Measurements from ENCODE around the gene MRPL34.

MRPL34 gene

DNA sequence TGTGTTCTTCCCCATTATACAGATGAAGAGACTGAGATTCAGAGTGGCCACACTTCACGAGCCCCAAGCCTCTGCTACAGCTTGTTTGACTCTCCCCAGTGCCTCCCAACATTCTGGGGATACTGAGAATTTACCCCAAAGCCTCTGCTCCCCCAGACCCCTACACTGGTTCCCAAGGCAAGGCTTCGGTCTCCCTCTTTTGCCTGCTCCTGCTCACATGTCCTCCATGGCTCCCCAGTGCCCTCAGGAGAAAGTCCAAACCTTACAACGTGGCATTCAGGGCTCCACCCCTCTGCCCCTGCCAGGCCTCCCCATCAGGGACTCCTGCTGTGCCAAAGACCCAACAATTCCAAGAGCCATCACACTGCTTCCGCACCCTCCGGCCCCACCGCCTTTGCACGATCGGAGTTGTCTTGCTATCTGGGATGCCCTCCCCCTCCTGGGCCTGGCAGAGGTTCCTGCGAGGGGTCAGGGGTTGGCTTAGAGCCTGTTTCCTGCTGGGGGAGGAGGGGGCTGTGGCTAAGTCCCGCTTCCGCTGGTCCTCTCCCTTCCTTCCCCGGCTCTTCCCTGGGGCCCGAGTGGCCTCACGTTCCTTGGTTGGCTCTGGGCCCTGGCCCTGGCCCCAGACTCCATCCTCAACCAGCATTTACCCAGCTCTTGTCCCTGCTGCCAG is 47.1 kb downstream of the MRPL34 start:
- Histone ChIP-seq H3K9me3 (ENCODE audit: control extremely low read depth in 1 of 5, control insufficient read depth in 4 of 5, insufficient read depth in 2 of 5, low read depth in 1 of 5, low read length in 4 of 5) (no peaks in the 10 kb centered on the region), H3K27ac (ENCODE audit: insufficient read depth in 1 of 2, low read depth in 1 of 2, low read length in 2 of 2, poor library complexity in 1 of 2, severe bottlenecking in 2 of 2) (no peak overlapping the region), H3K4me3 (ENCODE audit: control insufficient read depth in 1 of 7, extremely low read depth in 1 of 7, insufficient read depth in 4 of 7, low read depth in 2 of 7, low read length in 6 of 7) (no peak overlapping the region), H3K4me1 (ENCODE audit: control extremely low read depth in 1 of 4, control insufficient read depth in 4 of 4, insufficient read depth in 4 of 4, low read length in 3 of 4) (peaks cover 0 to 33% (median 23%) of the 10 kb centered on the region in 4 experiments), H3K36me3 (ENCODE audit: control insufficient read depth in 4 of 4, insufficient read depth in 4 of 4, low read length in 3 of 4) (no peaks in the 10 kb centered on the region), H3K27me3 (replicated peaks in 2 of 5; ENCODE audit: control insufficient read depth in 4 of 5, insufficient read depth in 5 of 5, low read length in 4 of 5) (no peaks in the 10 kb centered on the region)
- ChIA-PET CTCF (interaction anchor here (1.3 kb wide), 1 partner anchor 33 kb away, joined by 3 read pairs; no protein-coding TSS in a partner anchor), POLR2A (no interaction called here)
- no peak for DNase-seq
- 54% methylated on average over 6 of the region's 14 CpGs for WGBS (ENCODE audit: insufficient coverage)

GRCh38 chr19:17353386-17353785 is 47.7 kb downstream of the MRPL34 start:
- CTCF ChIA-PET: interaction anchor here (1.3 kb wide), 1 partner anchor 32 kb away, joined by 3 read pairs; no protein-coding TSS in a partner anchor
- no peak overlapping the region for H3K27ac ChIP-seq (ENCODE audit: insufficient read depth in 1 of 2, low read depth in 1 of 2, low read length in 2 of 2, poor library complexity in 1 of 2, severe bottlenecking in 2 of 2)
- no peaks in the 10 kb centered on the region for H3K27me3 ChIP-seq (replicated peaks in 2 of 5; ENCODE audit: control insufficient read depth in 4 of 5, insufficient read depth in 5 of 5, low read length in 4 of 5)
- DNase-seq: no peak
- no peaks in the 10 kb centered on the region for H3K36me3 ChIP-seq (ENCODE audit: control insufficient read depth in 4 of 4, insufficient read depth in 4 of 4, low read length in 3 of 4)
- no peak overlapping the region for H3K4me3 ChIP-seq (ENCODE audit: control insufficient read depth in 1 of 7, extremely low read depth in 1 of 7, insufficient read depth in 4 of 7, low read depth in 2 of 7, low read length in 6 of 7)
- H3K9me3 ChIP-seq (ENCODE audit: control extremely low read depth in 1 of 5, control insufficient read depth in 4 of 5, insufficient read depth in 2 of 5, low read depth in 1 of 5, low read length in 4 of 5): no peaks in the 10 kb centered on the region
- H3K4me1 ChIP-seq (ENCODE audit: control extremely low read depth in 1 of 4, control insufficient read depth in 4 of 4, insufficient read depth in 4 of 4, low read length in 3 of 4): peaks cover 0 to 26% (median 20%) of the 10 kb centered on the region in 4 experiments
- WGBS (ENCODE audit: insufficient coverage): 96% methylated on average over 8 of the region's 8 CpGs
- POLR2A ChIA-PET: no interaction called here

Measured in common myeloid progenitor, CD34-positive (primary cell).